GM19463 (cell line): ENCODE results near the gene A1BG.
"Not testable (repeated sequence)": the region's sequence is repeated elsewhere in the genome, so short reads cannot be mapped to it uniquely, and the experiment has no call there.

ENCODE experiments used
- ATAC-seq: cut with Tn5 transposase; IDR thresholded peaks from one replicate; pipeline ENCODE4 v1.9.1; 2021; ENCODE audit warnings: mild to moderate bottlenecking, moderate library complexity; ENCODE audit not compliant: unreplicated experiment

Gene A1BG

GRCh38 chr19:58362272-58362994 is 9.1 kb upstream of the A1BG start, which contains the start of gene ZNF497:
Gene ZNF497, minus strand, starts transcription at chr19:58362751. Its CDS starts 5,116 bp downstream, at chr19:58357635.
- peak; percentile 91 for ATAC-seq

- ATAC-seq: no peak
These were observed 8.6 kb upstream of the A1BG start for GRCh38 chr19:58361900-58362271.

GRCh38 chr19:58357481-58358145 is 4.3 kb upstream of the A1BG start:
- ATAC-seq: no peak

GRCh38 chr19:58356766-58357480 is 3.6 kb upstream of the A1BG start:
- no peak for ATAC-seq

GRCh38 chr19:58355908-58356765 is 2.8 kb upstream of the A1BG start:
- no peak for ATAC-seq

- ATAC-seq: no peak
These were observed 2.0 kb upstream of the A1BG start for GRCh38 chr19:58355215-58355796.

- no peak for ATAC-seq
These were observed 1.3 kb upstream of the A1BG start for GRCh38 chr19:58354478-58355030.

GRCh38 chr19:58353717-58354477 is 605 bp upstream of the A1BG start:
- no peak for ATAC-seq

- ATAC-seq: no peak
These were observed 1.1 kb downstream of the A1BG start for GRCh38 chr19:58351990-58352755.

- no peak for ATAC-seq
These were observed 1.8 kb downstream of the A1BG start for GRCh38 chr19:58351558-58351878.

GRCh38 chr19:58350871-58351557 is 2.3 kb downstream of the A1BG start:
- no peak for ATAC-seq

- no peak for ATAC-seq
These were observed 3.1 kb downstream of the A1BG start for GRCh38 chr19:58350001-58350861.

- no peak for ATAC-seq
These were observed 3.7 kb downstream of the A1BG start for GRCh38 chr19:58349590-58349989.

- ATAC-seq: not testable (repeated sequence)
These were observed 5.2 kb downstream of the A1BG start for GRCh38 chr19:58348080-58348479.

GRCh38 chr19:58346961-58347929 is 6.0 kb downstream of the A1BG start:
- ATAC-seq: peak; percentile 95

GRCh38 chr19:58345558-58345957 is 7.7 kb downstream of the A1BG start:
- ATAC-seq: no peak
